Breast epithelium (tissue), 3 donors: ENCODE results near the gene ARHGEF28.

ENCODE experiments used
- POLR2A ChIP-seq: fragments of 450-650 bp; IDR thresholded peaks from one replicate; pipeline ENCODE4 v1.6.1; 2016; ENCODE audit warnings: antibody characterized with exemption, mild to moderate bottlenecking, moderate library complexity
- POLR2AphosphoS5 ChIP-seq, 3 donors: sonication (generic); formaldehyde crosslinking; IDR thresholded peaks; one replicate each; pipeline ENCODE4 v1.6.1; 2017; ENCODE audit warnings: antibody characterized with exemption in 3 of 3
- TF ChIP-seq, protein P1 (sequence below), 3 donors: fragments of 450-650 bp; IDR thresholded peaks; one replicate each; pipeline ENCODE4 v1.5.1; 2016 to 2017; ENCODE audit warnings: antibody characterized with exemption in 3 of 3, mild to moderate bottlenecking in 3 of 3, moderate library complexity in 3 of 3

DNA sequence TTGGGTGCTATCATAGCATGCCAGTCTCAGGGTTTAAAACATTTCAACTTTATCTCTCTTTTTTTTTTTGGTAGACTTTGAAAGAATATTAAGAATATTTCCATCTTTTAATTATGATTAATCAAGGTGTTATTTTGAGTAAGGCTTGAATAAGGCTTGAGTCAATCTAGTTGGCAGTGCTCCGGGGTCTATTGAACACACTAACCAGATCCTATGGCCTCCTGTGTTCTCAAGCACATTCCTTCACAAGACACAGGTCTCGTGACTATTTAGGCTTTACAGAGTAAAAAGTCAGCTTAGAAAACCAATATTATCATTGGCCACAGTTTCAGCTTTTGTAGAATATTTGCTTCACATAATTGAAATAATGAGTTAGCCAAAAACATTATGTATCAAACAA, 151.2 kb downstream of the ARHGEF28 start:
- TF ChIP-seq, protein P1, sequence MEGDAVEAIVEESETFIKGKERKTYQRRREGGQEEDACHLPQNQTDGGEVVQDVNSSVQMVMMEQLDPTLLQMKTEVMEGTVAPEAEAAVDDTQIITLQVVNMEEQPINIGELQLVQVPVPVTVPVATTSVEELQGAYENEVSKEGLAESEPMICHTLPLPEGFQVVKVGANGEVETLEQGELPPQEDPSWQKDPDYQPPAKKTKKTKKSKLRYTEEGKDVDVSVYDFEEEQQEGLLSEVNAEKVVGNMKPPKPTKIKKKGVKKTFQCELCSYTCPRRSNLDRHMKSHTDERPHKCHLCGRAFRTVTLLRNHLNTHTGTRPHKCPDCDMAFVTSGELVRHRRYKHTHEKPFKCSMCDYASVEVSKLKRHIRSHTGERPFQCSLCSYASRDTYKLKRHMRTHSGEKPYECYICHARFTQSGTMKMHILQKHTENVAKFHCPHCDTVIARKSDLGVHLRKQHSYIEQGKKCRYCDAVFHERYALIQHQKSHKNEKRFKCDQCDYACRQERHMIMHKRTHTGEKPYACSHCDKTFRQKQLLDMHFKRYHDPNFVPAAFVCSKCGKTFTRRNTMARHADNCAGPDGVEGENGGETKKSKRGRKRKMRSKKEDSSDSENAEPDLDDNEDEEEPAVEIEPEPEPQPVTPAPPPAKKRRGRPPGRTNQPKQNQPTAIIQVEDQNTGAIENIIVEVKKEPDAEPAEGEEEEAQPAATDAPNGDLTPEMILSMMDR (IDR thresholded peaks at IDR 0.05), result no peak
- TF ChIP-seq POLR2AphosphoS5 (IDR thresholded peaks at IDR 0.05) (no peak), POLR2A (no peak)
